Osteocyte (in vitro differentiated cells): Measurements from ENCODE around the gene TMEM144. TPM values are rescaled to one million over a fixed set of nuclear protein-coding genes. Genes with fewer than 3 reads are reported as not detected.

Source experiments
- DNase-seq: peaks from one replicate; pipeline ENCODE4 v3.0.0; 2021; ENCODE audit warnings: mixed read lengths; ENCODE audit not compliant: unreplicated experiment; ENCODE audit errors: extremely low spot score
- H3K27ac Mint-ChIP-seq: one replicate; pipeline ENCODE4 v1.8.0; 2021; ENCODE audit warnings: mild to moderate bottlenecking, mixed read lengths; ENCODE audit not compliant: unreplicated experiment
- H3K27me3 Mint-ChIP-seq: one replicate; pipeline ENCODE4 v1.8.0; 2021; ENCODE audit warnings: mixed read lengths; ENCODE audit not compliant: unreplicated experiment
- H3K36me3 Mint-ChIP-seq: one replicate; pipeline ENCODE4 v1.8.0; 2021; ENCODE audit warnings: mixed read lengths; ENCODE audit not compliant: unreplicated experiment
- H3K4me1 Mint-ChIP-seq: one replicate; pipeline ENCODE4 v1.8.0; 2021; ENCODE audit warnings: mixed read lengths; ENCODE audit not compliant: unreplicated experiment
- H3K4me3 Mint-ChIP-seq: one replicate; pipeline ENCODE4 v1.8.0; 2021; ENCODE audit warnings: mild to moderate bottlenecking, moderate library complexity, mixed read lengths; ENCODE audit not compliant: unreplicated experiment
- H3K9me3 Mint-ChIP-seq: one replicate; pipeline ENCODE4 v1.8.0; 2021; ENCODE audit warnings: mixed read lengths; ENCODE audit not compliant: unreplicated experiment
- total RNA-seq: library from RNA; stranded (reverse); gene quantifications from 2 replicates; pipeline ENCODE4 v1.2.1, GENCODE V29; 2021
- TF ChIP-seq, protein P1 (sequence below): fragments of 200-600 bp; sonication (generic); IDR thresholded peaks from 2 replicates; pipeline ENCODE4 v1.5.0; 2021; ENCODE audit warnings: antibody characterized with exemption, mild to moderate bottlenecking, moderate library complexity

Gene TMEM144
- total RNA-seq, 1 donor from 2014 or later: 1.7 TPM

DNA sequence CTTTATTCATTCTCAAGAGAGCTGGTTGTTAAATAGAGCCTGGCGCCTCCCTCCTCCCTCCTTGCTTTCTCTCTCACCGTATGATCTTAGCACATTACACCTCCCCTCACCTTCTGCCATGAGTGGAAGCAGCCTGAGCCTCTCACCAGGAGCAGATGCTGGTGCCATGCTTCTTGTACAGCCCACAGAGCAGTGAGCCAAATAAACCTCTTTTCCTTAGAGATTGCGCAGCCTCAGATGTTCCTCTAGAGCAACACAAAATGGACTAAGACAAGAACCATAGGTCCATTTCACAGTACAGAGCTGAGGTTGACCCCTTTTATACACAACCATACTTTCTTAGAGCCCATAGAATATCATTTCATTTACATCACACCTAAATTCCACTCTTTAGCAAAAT, 10.1 kb upstream of the TMEM144 start:
- Mint-ChIP-seq H3K27ac (no peak overlapping the region), H3K4me3 (no peak overlapping the region), H3K27me3 (peaks cover 10% of the 10 kb centered on the region), H3K9me3 (no peaks in the 10 kb centered on the region), H3K36me3 (no peaks in the 10 kb centered on the region), H3K4me1 (no peaks in the 10 kb centered on the region)
- DNase-seq: no peak
- TF ChIP-seq, protein P1, sequence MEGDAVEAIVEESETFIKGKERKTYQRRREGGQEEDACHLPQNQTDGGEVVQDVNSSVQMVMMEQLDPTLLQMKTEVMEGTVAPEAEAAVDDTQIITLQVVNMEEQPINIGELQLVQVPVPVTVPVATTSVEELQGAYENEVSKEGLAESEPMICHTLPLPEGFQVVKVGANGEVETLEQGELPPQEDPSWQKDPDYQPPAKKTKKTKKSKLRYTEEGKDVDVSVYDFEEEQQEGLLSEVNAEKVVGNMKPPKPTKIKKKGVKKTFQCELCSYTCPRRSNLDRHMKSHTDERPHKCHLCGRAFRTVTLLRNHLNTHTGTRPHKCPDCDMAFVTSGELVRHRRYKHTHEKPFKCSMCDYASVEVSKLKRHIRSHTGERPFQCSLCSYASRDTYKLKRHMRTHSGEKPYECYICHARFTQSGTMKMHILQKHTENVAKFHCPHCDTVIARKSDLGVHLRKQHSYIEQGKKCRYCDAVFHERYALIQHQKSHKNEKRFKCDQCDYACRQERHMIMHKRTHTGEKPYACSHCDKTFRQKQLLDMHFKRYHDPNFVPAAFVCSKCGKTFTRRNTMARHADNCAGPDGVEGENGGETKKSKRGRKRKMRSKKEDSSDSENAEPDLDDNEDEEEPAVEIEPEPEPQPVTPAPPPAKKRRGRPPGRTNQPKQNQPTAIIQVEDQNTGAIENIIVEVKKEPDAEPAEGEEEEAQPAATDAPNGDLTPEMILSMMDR: no peak

DNA sequence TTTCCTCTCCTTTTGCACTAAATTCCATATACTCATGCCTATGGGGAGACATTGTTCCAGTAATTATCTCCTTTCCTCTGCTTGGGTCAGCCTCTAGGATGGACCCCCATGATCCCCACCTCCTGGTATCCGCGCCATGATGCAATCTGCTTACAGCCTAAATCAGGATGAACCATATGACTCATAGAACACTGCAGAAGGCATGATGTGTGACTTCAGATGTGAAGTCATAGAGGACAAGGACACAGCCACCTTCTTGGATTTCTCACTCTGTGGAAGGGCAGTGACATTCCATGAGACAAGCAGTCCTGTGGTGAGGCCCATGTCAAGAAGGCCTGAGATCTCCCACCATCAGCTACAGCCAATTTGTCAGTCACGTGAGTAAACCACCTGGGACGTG, 9.0 kb upstream of the TMEM144 start:
- H3K9me3 Mint-ChIP-seq: no peaks in the 10 kb centered on the region

GRCh38 chr4:158201876-158202275, 8.4 kb upstream of the TMEM144 start:
- TF ChIP-seq, protein P1: no peak
- no peak for DNase-seq
- Mint-ChIP-seq H3K4me1 (no peaks in the 10 kb centered on the region), H3K36me3 (no peaks in the 10 kb centered on the region), H3K4me3 (no peak overlapping the region), H3K27me3 (peaks cover 9% of the 10 kb centered on the region), H3K9me3 (no peaks in the 10 kb centered on the region), H3K27ac (no peak overlapping the region)

More for the DNA sequence above, 9.0 kb upstream of the TMEM144 start:
- H3K4me3 Mint-ChIP-seq: no peak overlapping the region
- H3K27ac Mint-ChIP-seq: no peak overlapping the region
- DNase-seq: no peak
- H3K27me3 Mint-ChIP-seq: peaks cover 10% of the 10 kb centered on the region
- TF ChIP-seq, protein P1: no peak
- H3K36me3 Mint-ChIP-seq: no peaks in the 10 kb centered on the region
- H3K4me1 Mint-ChIP-seq: no peaks in the 10 kb centered on the region

DNA sequence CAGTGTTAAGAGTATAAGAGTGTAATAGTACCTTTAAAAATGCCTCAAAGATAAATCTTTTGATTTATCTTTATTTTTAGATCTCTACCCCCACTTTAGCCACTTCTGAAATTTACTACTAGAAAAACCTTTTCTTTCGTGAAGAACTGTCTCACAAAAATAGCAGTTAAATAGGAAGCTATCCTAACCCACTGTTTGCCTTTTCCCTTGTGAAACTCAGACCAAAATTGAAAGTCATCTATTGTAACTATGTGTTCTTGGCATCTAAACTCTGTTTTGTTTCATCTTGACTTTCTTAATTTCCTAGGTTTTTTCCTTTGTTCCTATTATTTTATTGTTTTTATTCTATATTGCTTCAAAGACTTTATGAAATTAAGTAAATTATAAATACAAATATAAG, 7.8 kb upstream of the TMEM144 start:
- Mint-ChIP-seq H3K9me3 (no peaks in the 10 kb centered on the region), H3K27me3 (peaks cover 5% of the 10 kb centered on the region), H3K36me3 (no peaks in the 10 kb centered on the region), H3K4me1 (no peaks in the 10 kb centered on the region), H3K27ac (no peak overlapping the region), H3K4me3 (no peak overlapping the region)
- DNase-seq: no peak
- TF ChIP-seq, protein P1: no peak

GRCh38 chr4:158203436-158203835, 6.8 kb upstream of the TMEM144 start:
- TF ChIP-seq, protein P1: no peak
- Mint-ChIP-seq H3K4me1 (no peaks in the 10 kb centered on the region), H3K4me3 (no peak overlapping the region), H3K36me3 (no peaks in the 10 kb centered on the region), H3K9me3 (peaks cover 3% of the 10 kb centered on the region), H3K27ac (no peak overlapping the region), H3K27me3 (peaks cover 3% of the 10 kb centered on the region)
- no peak for DNase-seq
